ENCODE results near the gene GLRA1. TPM values are rescaled to one million over a fixed set of nuclear protein-coding genes. Genes with fewer than 3 reads are reported as not detected.
"Not testable (repeated sequence)": the region's sequence is repeated elsewhere in the genome, so short reads cannot be mapped to it uniquely, and the experiment has no call there.

GLRA1 gene
- total RNA-seq, 1 donor from 2014 or later, result not detected

- ATAC-seq, result no peak
- peaks cover 7% of the 10 kb centered on the region for H3K4me1 ChIP-seq
- no peaks in the 10 kb centered on the region for H3K27me3 ChIP-seq
- no peak overlapping the region for H3K27ac ChIP-seq
- H3K36me3 ChIP-seq, result no peaks in the 10 kb centered on the region
- no peak overlapping the region for H3K4me3 ChIP-seq
- DNase-seq, result no peak
- TF ChIP-seq CTCF (IDR thresholded peaks at IDR 0.05), result no peak
- H3K9me3 ChIP-seq, result no peaks in the 10 kb centered on the region
- intact Hi-C loops (cut with DNase I), result no loop called here
Measured at GRCh38 chr5:151896031-151896691, 28.5 kb downstream of the GLRA1 start.

GRCh38 chr5:151895660-151896030 lies 29.0 kb downstream of the GLRA1 start:
- H3K27ac ChIP-seq, result no peak overlapping the region
- TF ChIP-seq CTCF (IDR thresholded peaks at IDR 0.05), result no peak
- no peaks in the 10 kb centered on the region for H3K9me3 ChIP-seq
- H3K27me3 ChIP-seq, result no peaks in the 10 kb centered on the region
- H3K4me1 ChIP-seq, result peaks cover 7% of the 10 kb centered on the region
- no peak for DNase-seq
- intact Hi-C loops (cut with DNase I), result no loop called here
- H3K36me3 ChIP-seq, result no peaks in the 10 kb centered on the region
- no peak overlapping the region for H3K4me3 ChIP-seq
- peak; percentile 28 for ATAC-seq

- H3K36me3 ChIP-seq; H3K27me3 ChIP-seq; DNase-seq; H3K4me1 ChIP-seq; H3K27ac ChIP-seq; H3K4me3 ChIP-seq; H3K9me3 ChIP-seq; intact Hi-C loops (cut with DNase I); ATAC-seq: not testable (repeated sequence)
Measured at GRCh38 chr5:151893485-151893884, 31.2 kb downstream of the GLRA1 start.

GRCh38 chr5:151892393-151892792 lies 32.3 kb downstream of the GLRA1 start:
- intact Hi-C loops (cut with DNase I), result no loop called here
- no peak for DNase-seq
- H3K36me3 ChIP-seq, result no peaks in the 10 kb centered on the region
- no peak overlapping the region for H3K27ac ChIP-seq
- H3K27me3 ChIP-seq, result no peaks in the 10 kb centered on the region
- H3K4me1 ChIP-seq, result peaks cover 7% of the 10 kb centered on the region
- no peaks in the 10 kb centered on the region for H3K9me3 ChIP-seq
- no peak overlapping the region for H3K4me3 ChIP-seq
- no peak for TF ChIP-seq CTCF (IDR thresholded peaks at IDR 0.05)
- no peak for ATAC-seq

GRCh38 chr5:151890299-151890698 lies 34.4 kb downstream of the GLRA1 start:
- H3K27ac ChIP-seq, result no peak overlapping the region
- H3K4me1 ChIP-seq, result no peaks in the 10 kb centered on the region
- H3K9me3 ChIP-seq, result no peaks in the 10 kb centered on the region
- no peaks in the 10 kb centered on the region for H3K27me3 ChIP-seq
- H3K4me3 ChIP-seq, result no peak overlapping the region
- ATAC-seq, result no peak
- intact Hi-C loops (cut with DNase I), result no loop called here
- H3K36me3 ChIP-seq, result no peaks in the 10 kb centered on the region
- TF ChIP-seq CTCF (IDR thresholded peaks at IDR 0.05), result no peak
- no peak for DNase-seq

GRCh38 chr5:151889614-151890013 lies 35.0 kb downstream of the GLRA1 start:
- intact Hi-C loops (cut with DNase I), result no loop called here
- Histone ChIP-seq H3K27ac (no peak overlapping the region), H3K4me1 (no peaks in the 10 kb centered on the region), H3K4me3 (no peak overlapping the region), H3K36me3 (no peaks in the 10 kb centered on the region), H3K9me3 (no peaks in the 10 kb centered on the region), H3K27me3 (no peaks in the 10 kb centered on the region)
- TF ChIP-seq CTCF (IDR thresholded peaks at IDR 0.05), result no peak
- DNase-seq (no peak), ATAC-seq (no peak)
